HepG2 (cell line): ENCODE data around the gene C6orf136. TPM values are rescaled to one million over a fixed set of nuclear protein-coding genes. Genes with fewer than 3 reads are reported as not detected.

Experiments used
- FOSL2 ChIP-seq: sonication (generic); formaldehyde crosslinking; IDR thresholded peaks from 2 replicates; pipeline ENCODE4 v1.4.0; 2020; ENCODE audit warnings: missing genetic modification reagents
- HNRNPLL ChIP-seq: fragments of 200-400 bp; formaldehyde crosslinking; IDR thresholded peaks from 2 replicates; pipeline ENCODE4 v1.6.1; 2017; ENCODE audit warnings: mild to moderate bottlenecking, low read depth, low read length; ENCODE audit not compliant: poor library complexity, severe bottlenecking
- IRF9 ChIP-seq: sonication (generic); formaldehyde crosslinking; IDR thresholded peaks from 2 replicates; pipeline ENCODE4 v1.8.0; 2022; ENCODE audit warnings: missing genetic modification reagents, mild to moderate bottlenecking, borderline replicate concordance
- MED1 ChIP-seq: sonication (generic); formaldehyde crosslinking; IDR thresholded peaks from 2 replicates; pipeline ENCODE4 v1.4.0; 2020; ENCODE audit warnings: missing genetic modification reagents
- NFE2 ChIP-seq: sonication (generic); formaldehyde crosslinking; IDR thresholded peaks from 2 replicates; pipeline ENCODE4 v1.4.0; 2020; ENCODE audit warnings: missing genetic modification reagents
- NKX3-1 ChIP-seq: sonication (generic); formaldehyde crosslinking; IDR thresholded peaks from 2 replicates; pipeline ENCODE4 v1.5.0; 2020; ENCODE audit warnings: missing genetic modification reagents
- NR2F1 ChIP-seq, 2 experiments: fragments of 450-650 bp in 1 of 2; formaldehyde crosslinking in 1 of 2; IDR thresholded peaks; 2 replicates each; pipeline versions ENCODE4 v1.5.0 to v1.6.1; 2016 to 2020; ENCODE audit warnings: mild to moderate bottlenecking in 1 of 2, missing compliant biosample characterization in 1 of 2, missing genetic modification reagents in 1 of 2, moderate library complexity in 1 of 2
- ONECUT2 ChIP-seq: sonication (generic); formaldehyde crosslinking; IDR thresholded peaks from 2 replicates; pipeline ENCODE4 v1.4.0; 2020; ENCODE audit warnings: missing genetic modification reagents
- POLR2G ChIP-seq: fragments of 200-400 bp; formaldehyde crosslinking; IDR thresholded peaks from 2 replicates; pipeline ENCODE4 v1.6.1; 2018; ENCODE audit warnings: mild to moderate bottlenecking, low read depth, low read length, moderate library complexity
- RNF2 ChIP-seq: fragments of 450-650 bp; conservative IDR thresholded peaks from 2 replicates; pipeline ENCODE4 v1.6.1; 2016; ENCODE audit warnings: low read depth
- SRF ChIP-seq: IDR thresholded peaks from 2 replicates; pipeline ENCODE4 v1.6.1; 2011; ENCODE audit warnings: mild to moderate bottlenecking, low read depth, low read length, moderate library complexity
- TCF12 ChIP-seq, 2 experiments: fragments of 450-650 bp in 1 of 2; sonication (generic) in 1 of 2; formaldehyde crosslinking in 1 of 2; IDR thresholded peaks; 2 replicates each; pipeline versions ENCODE4 v1.6.1 to v1.8.0; 2017 to 2022; ENCODE audit warnings: antibody characterized with exemption in 1 of 2, mild to moderate bottlenecking in 1 of 2, missing genetic modification reagents in 1 of 2, moderate library complexity in 1 of 2
- TSC22D2 ChIP-seq: sonication (generic); formaldehyde crosslinking; IDR thresholded peaks from 2 replicates; pipeline ENCODE4 v1.5.1; 2020; ENCODE audit warnings: missing genetic modification reagents, mild to moderate bottlenecking, borderline replicate concordance
- ZBTB43 ChIP-seq: sonication (generic); formaldehyde crosslinking; conservative IDR thresholded peaks from 2 replicates; pipeline ENCODE4 v1.4.0; 2020; ENCODE audit warnings: missing genetic modification reagents
- ZFP82 ChIP-seq: sonication (generic); formaldehyde crosslinking; IDR thresholded peaks from 2 replicates; pipeline ENCODE4 v1.5.1; 2020; ENCODE audit warnings: mild to moderate bottlenecking, missing genetic modification reagents, borderline replicate concordance
- ZNF180 ChIP-seq: sonication (generic); formaldehyde crosslinking; IDR thresholded peaks from 2 replicates; pipeline ENCODE4 v1.4.0; 2020; ENCODE audit warnings: low read depth, missing genetic modification reagents, borderline replicate concordance
- ZNF841 ChIP-seq: sonication (generic); formaldehyde crosslinking; IDR thresholded peaks from 2 replicates; pipeline ENCODE4 v1.8.1; 2023; ENCODE audit warnings: missing genetic modification reagents, borderline replicate concordance
- ZSCAN20 ChIP-seq: sonication (generic); formaldehyde crosslinking; IDR thresholded peaks from 2 replicates; pipeline ENCODE4 v1.4.0; 2020; ENCODE audit warnings: missing genetic modification reagents, mild to moderate bottlenecking, borderline replicate concordance
- polyA plus RNA-seq, 8 experiments: library from polyadenylated mRNA; depleted of rRNA in 3 of 8; stranded (reverse) in 7 of 8; unstranded in 1 of 8; fragments of >200 nt; fragmentation: Illumina TruSeq in 4 of 8; extraction: Trizol in 4 of 8; gene quantifications; 2 replicates each; pipeline versions ENCODE4 v1.2.1 to v1.2.3, GENCODE V29; 2011 to 2016; ENCODE audit warnings: low read depth in 4 of 8, missing spikeins in 1 of 8, mixed read lengths in 1 of 8; ENCODE audit not compliant: insufficient read depth in 1 of 8
- total RNA-seq, 5 experiments: library from RNA; depleted of rRNA; stranded (reverse); fragments of >200 nt; fragmentation: Illumina TruSeq; extraction: Trizol; gene quantifications; 2 replicates each; pipeline ENCODE4 v1.2.3, GENCODE V29; 2016; ENCODE audit warnings: low read depth in 1 of 5
- TF ChIP-seq, protein P1 (sequence below): IDR thresholded peaks from 2 replicates; pipeline ENCODE4 v1.6.1; 2012; ENCODE audit warnings: low read length, improper control_type of control experiment
- TF ChIP-seq, protein P2 (sequence below): sonication (generic); formaldehyde crosslinking; IDR thresholded peaks from 2 replicates; pipeline ENCODE4 v1.5.0; 2020; ENCODE audit warnings: missing genetic modification reagents
- TF ChIP-seq, protein P3 (sequence below): sonication (generic); formaldehyde crosslinking; IDR thresholded peaks from 2 replicates; pipeline ENCODE4 v1.8.0; 2022; ENCODE audit warnings: mild to moderate bottlenecking, missing genetic modification reagents, moderate library complexity

The C6orf136 gene
- total and polyA plus RNA-seq, 2 of the 13 experiments (the other 11 are each of a cell fraction or from before 2014, with no cell fraction given): 12.0 to 26.2 TPM

DNA sequence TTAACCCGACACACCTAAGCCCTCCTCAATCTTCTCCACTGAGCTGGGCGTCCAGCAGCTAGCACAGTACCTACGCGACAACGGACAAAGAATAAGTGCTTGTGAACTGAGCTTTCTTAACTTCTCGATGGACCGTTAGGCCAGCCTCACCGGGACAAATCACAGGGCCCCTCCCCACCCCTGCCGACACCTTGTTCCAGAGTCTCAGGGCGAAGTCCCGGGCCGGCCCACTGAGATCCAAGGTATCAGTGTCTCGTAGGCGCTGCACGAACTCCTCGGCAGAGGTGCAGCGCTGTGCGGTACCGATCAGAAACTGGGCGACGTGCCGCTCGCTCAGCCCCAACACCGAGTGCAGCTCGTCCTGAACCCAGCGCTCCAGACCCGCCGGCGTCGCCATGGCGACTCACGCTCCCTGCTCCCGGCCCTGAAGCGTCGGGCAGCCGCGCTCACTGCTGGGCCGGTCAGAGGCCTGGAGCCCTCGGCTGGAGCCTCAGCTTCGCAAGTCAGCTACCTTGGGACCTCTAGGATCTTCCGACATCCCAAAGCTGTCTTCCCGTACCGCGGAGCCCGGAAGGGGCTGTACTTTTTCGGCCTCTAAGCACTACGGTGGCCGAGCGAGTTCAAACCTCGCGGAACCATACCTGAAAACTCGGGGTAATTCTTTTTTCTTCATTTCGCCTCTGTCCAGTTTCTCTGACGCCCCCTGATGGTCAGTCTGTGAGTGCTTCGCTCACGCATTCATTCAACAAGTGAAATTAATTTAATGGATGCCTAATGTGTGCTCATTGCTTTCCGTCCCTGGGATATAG is 25.7 kb downstream of the C6orf136 start, which contains the start of gene DHX16 (continued):
- TF ChIP-seq, protein P1, sequence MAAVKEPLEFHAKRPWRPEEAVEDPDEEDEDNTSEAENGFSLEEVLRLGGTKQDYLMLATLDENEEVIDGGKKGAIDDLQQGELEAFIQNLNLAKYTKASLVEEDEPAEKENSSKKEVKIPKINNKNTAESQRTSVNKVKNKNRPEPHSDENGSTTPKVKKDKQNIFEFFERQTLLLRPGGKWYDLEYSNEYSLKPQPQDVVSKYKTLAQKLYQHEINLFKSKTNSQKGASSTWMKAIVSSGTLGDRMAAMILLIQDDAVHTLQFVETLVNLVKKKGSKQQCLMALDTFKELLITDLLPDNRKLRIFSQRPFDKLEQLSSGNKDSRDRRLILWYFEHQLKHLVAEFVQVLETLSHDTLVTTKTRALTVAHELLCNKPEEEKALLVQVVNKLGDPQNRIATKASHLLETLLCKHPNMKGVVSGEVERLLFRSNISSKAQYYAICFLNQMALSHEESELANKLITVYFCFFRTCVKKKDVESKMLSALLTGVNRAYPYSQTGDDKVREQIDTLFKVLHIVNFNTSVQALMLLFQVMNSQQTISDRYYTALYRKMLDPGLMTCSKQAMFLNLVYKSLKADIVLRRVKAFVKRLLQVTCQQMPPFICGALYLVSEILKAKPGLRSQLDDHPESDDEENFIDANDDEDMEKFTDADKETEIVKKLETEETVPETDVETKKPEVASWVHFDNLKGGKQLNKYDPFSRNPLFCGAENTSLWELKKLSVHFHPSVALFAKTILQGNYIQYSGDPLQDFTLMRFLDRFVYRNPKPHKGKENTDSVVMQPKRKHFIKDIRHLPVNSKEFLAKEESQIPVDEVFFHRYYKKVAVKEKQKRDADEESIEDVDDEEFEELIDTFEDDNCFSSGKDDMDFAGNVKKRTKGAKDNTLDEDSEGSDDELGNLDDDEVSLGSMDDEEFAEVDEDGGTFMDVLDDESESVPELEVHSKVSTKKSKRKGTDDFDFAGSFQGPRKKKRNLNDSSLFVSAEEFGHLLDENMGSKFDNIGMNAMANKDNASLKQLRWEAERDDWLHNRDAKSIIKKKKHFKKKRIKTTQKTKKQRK: no peak
- TF ChIP-seq TCF12 (IDR thresholded peaks at IDR 0.05) (no peak), TCF12 (CRISPR knock-in tag; IDR thresholded peaks at IDR 0.05) (no peak), ZNF841 (CRISPR knock-in tag) (no peak), TSC22D2 (CRISPR knock-in tag) (no peak; the same call in 1 of the 2 replicates), FOSL2 (CRISPR knock-in tag) (no peak), POLR2G (peak; percentile 89), HNRNPLL (peak; percentile 50), NR2F1 (CRISPR knock-in tag; IDR thresholded peaks at IDR 0.05) (no peak), NKX3-1 (peak; percentile 45; the same call in 1 of the 2 replicates), RNF2 (no peak), ZSCAN20 (CRISPR knock-in tag) (no peak), MED1 (CRISPR knock-in tag) (peak; percentile 79), ZNF180 (CRISPR knock-in tag) (no peak), ONECUT2 (0 out of 2 replicates have a peak, but pooled peaks have one; percentile 26), ZFP82 (CRISPR knock-in tag) (peak; percentile 96; the same call in 1 of the 2 replicates), IRF9 (CRISPR knock-in tag) (peak; percentile 8; the same call in 1 of the 2 replicates), SRF (no peak), NFE2 (CRISPR knock-in tag) (no peak), ZBTB43 (CRISPR knock-in tag) (no peak)
- TF ChIP-seq, protein P2, sequence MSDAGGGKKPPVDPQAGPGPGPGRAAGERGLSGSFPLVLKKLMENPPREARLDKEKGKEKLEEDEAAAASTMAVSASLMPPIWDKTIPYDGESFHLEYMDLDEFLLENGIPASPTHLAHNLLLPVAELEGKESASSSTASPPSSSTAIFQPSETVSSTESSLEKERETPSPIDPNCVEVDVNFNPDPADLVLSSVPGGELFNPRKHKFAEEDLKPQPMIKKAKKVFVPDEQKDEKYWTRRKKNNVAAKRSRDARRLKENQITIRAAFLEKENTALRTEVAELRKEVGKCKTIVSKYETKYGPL: peak; percentile 31; the same call in 1 of the 2 replicates
- TF ChIP-seq, protein P3, sequence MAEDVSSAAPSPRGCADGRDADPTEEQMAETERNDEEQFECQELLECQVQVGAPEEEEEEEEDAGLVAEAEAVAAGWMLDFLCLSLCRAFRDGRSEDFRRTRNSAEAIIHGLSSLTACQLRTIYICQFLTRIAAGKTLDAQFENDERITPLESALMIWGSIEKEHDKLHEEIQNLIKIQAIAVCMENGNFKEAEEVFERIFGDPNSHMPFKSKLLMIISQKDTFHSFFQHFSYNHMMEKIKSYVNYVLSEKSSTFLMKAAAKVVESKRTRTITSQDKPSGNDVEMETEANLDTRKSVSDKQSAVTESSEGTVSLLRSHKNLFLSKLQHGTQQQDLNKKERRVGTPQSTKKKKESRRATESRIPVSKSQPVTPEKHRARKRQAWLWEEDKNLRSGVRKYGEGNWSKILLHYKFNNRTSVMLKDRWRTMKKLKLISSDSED (CRISPR knock-in tag): no peak
